IMR-90 (cell line): ENCODE data around the gene ASTN2. TPM values are rescaled to one million over a fixed set of nuclear protein-coding genes. Genes with fewer than 3 reads are reported as not detected.

ENCODE experiments used
- ATAC-seq: fragments of 200-7000 bp; cut with Tn5 transposase; 2 replicates; pipeline ENCODE4 v1.9.1; 2020; ENCODE audit warnings: low read depth, mild to moderate bottlenecking, moderate library complexity
- BruUV-seq: library from RNA; stranded (reverse); fragments of 400-500 nt; replicated peaks from 2 replicates; lab custom pipeline; 2021; lab: Mats Ljungman, UMichigan
- CTCF ChIA-PET: fragments of 300-600 bp; formaldehyde crosslinking; extraction: SDS; loops from one replicate; lab custom pipeline; 2021; ENCODE audit warnings: antibody characterized with exemption; lab: Yijun Ruan, JAX
- POLR2A ChIA-PET: fragments of 300-600 bp; sonication (Branson Sonifier 250); formaldehyde crosslinking; loops from one replicate; lab custom pipeline; 2022; ENCODE audit warnings: antibody characterized with exemption; ENCODE audit not compliant: unreplicated experiment; lab: Charles Lee
- DNase-seq: peaks from one replicate; pipeline ENCODE4 v3.0.0; 2013
- H2AFZ ChIP-seq: replicated peaks from 2 replicates; pipeline ENCODE3; 2013; ENCODE audit warnings: low read length, mild to moderate bottlenecking; ENCODE audit not compliant: poor library complexity
- H2AK5ac ChIP-seq: 2 replicates; pipeline ENCODE4 v1.6.1; 2013; ENCODE audit warnings: low read depth, low read length, inconsistent platforms
- H2AK9ac ChIP-seq: replicated peaks from 2 replicates; pipeline ENCODE3; 2013; ENCODE audit warnings: mild to moderate bottlenecking, low read depth, low read length, moderate library complexity; ENCODE audit not compliant: poor library complexity
- H2BK120ac ChIP-seq: 2 replicates; pipeline ENCODE4 v1.6.1; 2013; ENCODE audit warnings: low read depth, low read length, inconsistent platforms
- H2BK15ac ChIP-seq: 3 replicates; pipeline ENCODE4 v1.6.1; 2013; ENCODE audit warnings: low read depth, low read length, inconsistent platforms
- H2BK20ac ChIP-seq: 2 replicates; pipeline ENCODE4 v1.6.1; 2013; ENCODE audit warnings: low read depth, mild to moderate bottlenecking, inconsistent platforms, low read length, moderate library complexity
- H2BK5ac ChIP-seq: 2 replicates; pipeline ENCODE4 v1.6.1; 2013; ENCODE audit warnings: mild to moderate bottlenecking, low read depth, low read length, inconsistent platforms; ENCODE audit not compliant: poor library complexity, severe bottlenecking
- H3K14ac ChIP-seq: replicated peaks from 2 replicates; pipeline ENCODE4 v1.6.1; 2013; ENCODE audit warnings: low read depth, low read length, inconsistent platforms
- H3K18ac ChIP-seq: 2 replicates; pipeline ENCODE4 v1.6.1; 2013; ENCODE audit warnings: low read depth, low read length, control low read depth
- H3K23ac ChIP-seq: 2 replicates; pipeline ENCODE4 v1.6.1; 2013; ENCODE audit warnings: low read depth, low read length, inconsistent platforms
- H3K27ac ChIP-seq: 2 replicates; pipeline ENCODE4 v1.5.1; 2013; ENCODE audit warnings: mild to moderate bottlenecking, control low read depth, low read length; ENCODE audit not compliant: insufficient read depth
- H3K27me3 ChIP-seq: 2 replicates; pipeline ENCODE4 v1.6.1; 2013; ENCODE audit warnings: low read length; ENCODE audit not compliant: control insufficient read depth, insufficient read depth
- H3K36me3 ChIP-seq: 2 replicates; pipeline ENCODE4 v1.6.1; 2013; ENCODE audit warnings: low read length, mixed read lengths; ENCODE audit not compliant: control insufficient read depth, insufficient read depth
- H3K4ac ChIP-seq: 2 replicates; pipeline ENCODE4 v1.6.1; 2013; ENCODE audit warnings: low read depth, low read length, inconsistent platforms
- H3K4me1 ChIP-seq: 2 replicates; pipeline ENCODE4 v1.6.1; 2013; ENCODE audit warnings: low read length, mixed read lengths; ENCODE audit not compliant: control insufficient read depth, insufficient read depth
- H3K4me2 ChIP-seq: 2 replicates; pipeline ENCODE4 v1.6.1; 2013; ENCODE audit warnings: low read depth, mild to moderate bottlenecking, control low read depth, low read length, moderate library complexity
- H3K4me3 ChIP-seq: 2 replicates; pipeline ENCODE4 v1.5.1; 2013; ENCODE audit warnings: low read depth, mild to moderate bottlenecking, control low read depth, low read length, moderate library complexity; ENCODE audit not compliant: insufficient read depth
- H3K56ac ChIP-seq: 2 replicates; pipeline ENCODE4 v1.6.1; 2013; ENCODE audit warnings: low read length, inconsistent platforms; ENCODE audit not compliant: insufficient read depth; ENCODE audit errors: extremely low read depth
- H3K79me1 ChIP-seq, 2 experiments: 2 replicates each; pipeline ENCODE4 v1.6.1; 2013; ENCODE audit warnings: low read length in 2 of 2, inconsistent platforms in 1 of 2, low read depth in 1 of 2
- H3K9ac ChIP-seq: 2 replicates; pipeline ENCODE4 v1.6.1; 2013; ENCODE audit warnings: low read depth, low read length, control low read depth
- H3K9me1 ChIP-seq: 2 replicates; pipeline ENCODE4 v1.6.1; 2013; ENCODE audit warnings: low read length, inconsistent platforms; ENCODE audit not compliant: insufficient read depth
- H3K9me3 ChIP-seq: 2 replicates; pipeline ENCODE4 v1.6.1; 2013; ENCODE audit warnings: low read length; ENCODE audit not compliant: control insufficient read depth, insufficient read depth
- H4K20me1 ChIP-seq: 2 replicates; pipeline ENCODE4 v1.6.1; 2013; ENCODE audit warnings: low read length, inconsistent platforms; ENCODE audit not compliant: insufficient read depth
- H4K5ac ChIP-seq: 2 replicates; pipeline ENCODE4 v1.6.1; 2013; ENCODE audit warnings: mild to moderate bottlenecking, low read depth, low read length, control low read depth
- H4K8ac ChIP-seq, 2 experiments: 2 replicates each; pipeline ENCODE4 v1.6.1; 2013; ENCODE audit warnings: low read depth in 2 of 2, low read length in 2 of 2, control low read depth in 1 of 2, inconsistent platforms in 1 of 2
- H4K91ac ChIP-seq: 2 replicates; pipeline ENCODE4 v1.6.1; 2013; ENCODE audit warnings: low read depth, low read length, inconsistent platforms; ENCODE audit not compliant: insufficient read depth
- CHD1 ChIP-seq: IDR thresholded peaks from 2 replicates; pipeline ENCODE4 v1.6.1; 2012; ENCODE audit warnings: low read depth, low read length, improper control_type of control experiment
- FOS ChIP-seq: fragments of 150-350 bp; IDR thresholded peaks from 2 replicates; pipeline ENCODE4 v1.6.1; 2016; ENCODE audit warnings: low read depth, low read length
- MAZ ChIP-seq: IDR thresholded peaks from 2 replicates; pipeline ENCODE4 v1.6.1; 2012; ENCODE audit warnings: low read depth, mild to moderate bottlenecking, low read length, improper control_type of control experiment, moderate library complexity, borderline replicate concordance
- NFE2L2 ChIP-seq: fragments of 150-350 bp; IDR thresholded peaks from 2 replicates; pipeline ENCODE4 v1.6.1; 2016; ENCODE audit warnings: low read depth, mild to moderate bottlenecking, low read length
- WGBS, 2 experiments: methylation state at CpG; one replicate each; pipeline versions ENCODE4 v1.1.5 to v1.1.7; 2013; ENCODE audit warnings: missing lambda C conversion rate in 2 of 2; ENCODE audit not compliant: insufficient read length in 1 of 2; ENCODE audit errors: extremely low coverage in 2 of 2; 5-methylcytosine and 5-hydroxymethylcytosine counted together
- dilution Hi-C: fragments of 300-500 bp; cut with HindIII; formaldehyde crosslinking; loops from one replicate; pipeline ENCODE4 v1.14.3; 2018; ENCODE audit warnings: low sequenced_read_pairs; ENCODE audit not compliant: unreplicated experiment
- in situ Hi-C: fragments of 300-500 bp; cut with MboI; formaldehyde crosslinking; loops from 3 replicates; pipeline ENCODE4 v1.14.3; 2019; ENCODE audit warnings: low sequenced_read_pairs, inconsistent platforms, mixed read lengths
- intact Hi-C: fragments of 100-400 bp; cut with micrococcal nuclease; formaldehyde crosslinking; loops from 2 replicates; pipeline ENCODE4 v1.10.0; 2022
- polyA plus RNA-seq, 3 experiments: library from polyadenylated mRNA; depleted of rRNA; stranded (reverse); fragments of >200 nt; gene quantifications; 2 replicates each; pipeline ENCODE4 v1.2.3, GENCODE V29; 2012; ENCODE audit warnings: low replicate concordance in 1 of 3
- total RNA-seq: library from RNA; depleted of rRNA; stranded (reverse); fragments of >200 nt; gene quantifications from 2 replicates; pipeline ENCODE4 v1.2.3, GENCODE V29; 2012

ASTN2 gene
- total and polyA plus RNA-seq, 2 of the 4 experiments (the other 2 are of a cell fraction) = 3.8 to 6.8 TPM

DNA sequence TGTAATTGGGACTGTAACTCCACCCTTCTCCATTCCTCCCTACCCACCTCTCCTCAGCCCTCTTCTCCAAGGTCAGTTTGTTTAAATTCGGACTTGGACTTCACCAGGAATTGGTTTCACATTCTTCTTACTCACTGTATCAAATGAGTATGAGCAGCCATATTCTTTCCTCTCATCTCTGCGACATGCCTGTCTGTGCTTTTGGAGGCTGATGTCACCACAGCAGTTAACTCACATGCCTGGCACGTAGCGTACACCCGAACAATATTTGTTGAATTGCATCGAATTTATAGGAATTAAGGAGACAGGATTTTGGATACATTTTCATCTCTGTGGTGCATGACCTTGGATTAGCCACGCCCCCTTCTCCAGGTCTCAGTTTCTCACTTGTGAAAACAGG lies 291.1 kb downstream of the ASTN2 start:
- Histone ChIP-seq H3K9me3 (0 out of 2 replicates have a peak, but pooled peaks cover 2% of the 10 kb centered on the region), H4K20me1 (no peaks in the 10 kb centered on the region), H4K8ac (no peak overlapping the region), H3K18ac (no peak overlapping the region), H4K91ac (no peak overlapping the region), H2BK120ac (no peak overlapping the region), H3K23ac (no peak overlapping the region), H3K9ac (no peak overlapping the region), H3K27me3 (no peaks in the 10 kb centered on the region), H3K4me3 (no peak overlapping the region), H3K9me1 (no peaks in the 10 kb centered on the region), H3K4me2 (no peak overlapping the region), H3K36me3 (no peaks in the 10 kb centered on the region), H2BK5ac (no peak overlapping the region), H3K79me1 (no peaks in the 10 kb centered on the region), H4K5ac (no peak overlapping the region), H3K27ac (no peak overlapping the region), H2BK20ac (no peak overlapping the region), H2AFZ (no peak overlapping the region), H3K4ac (no peak overlapping the region), H3K56ac (no peak overlapping the region), H2AK5ac (no peak overlapping the region), H2BK15ac (no peak overlapping the region), H3K14ac (no peak overlapping the region), H3K4me1 (no peaks in the 10 kb centered on the region), H2AK9ac (no peak overlapping the region)
- no peak for ATAC-seq
- no CpG with 5 or more reads among the region's 7 CpGs for WGBS, 2 experiments
- dilution Hi-C loops = no loop called here
- no peak for DNase-seq
- intact Hi-C loops = no loop called here
- in situ Hi-C loops = no loop called here
- ChIA-PET CTCF (no interaction called here), POLR2A (no interaction called here)
- no TSS peak for BruUV-seq
- TF ChIP-seq NFE2L2 = no peak
- TF ChIP-seq CHD1 = no peak
- no peak for TF ChIP-seq MAZ
- TF ChIP-seq FOS = no peak
